Stomach (tissue), 9 donors: Measurements from ENCODE around the gene TSKS. TPM values are rescaled to one million over a fixed set of nuclear protein-coding genes. Genes with fewer than 3 reads are reported as not detected.

ENCODE experiments used
- DNase-seq, 2 donors: peaks; one replicate each; pipeline versions ENCODE4 v3.0.0 to v3.0.0-alpha.2; 2013 to 2019
- H3K27ac ChIP-seq, 5 donors: fragments of 200-600 bp in 4 of 5; sonication (generic) in 4 of 5; one replicate each; pipeline ENCODE4 v1.5.1; 2013 to 2019; ENCODE audit warnings: mild to moderate bottlenecking in 1 of 5, moderate library complexity in 1 of 5
- H3K27me3 ChIP-seq, 3 donors: fragments of 200-600 bp; sonication (generic); one replicate each; pipeline ENCODE4 v1.5.1; 2017 to 2019; ENCODE audit warnings: mixed run types in 1 of 3
- H3K36me3 ChIP-seq, 4 donors: fragments of 200-600 bp; sonication (generic); 1 replicate in 3 of 4; 2 replicates in 1 of 4; pipeline ENCODE4 v1.5.1; 2016 to 2019
- H3K4me1 ChIP-seq, 4 donors: fragments of 200-600 bp; sonication (generic); one replicate each; pipeline ENCODE4 v1.5.1; 2016 to 2019
- H3K4me3 ChIP-seq, 4 donors: fragments of 200-600 bp; sonication (generic) in 3 of 4; one replicate each; pipeline ENCODE4 v1.5.1; 2016 to 2019; ENCODE audit warnings: mild to moderate bottlenecking in 1 of 4
- H3K9me3 ChIP-seq, 4 donors: fragments of 200-600 bp; sonication (generic); one replicate each; pipeline ENCODE4 v1.5.1; 2016 to 2019
- CTCF ChIP-seq, 7 experiments: fragments of 450-650 bp in 4 of 7; fragments of 200-600 bp in 3 of 7; sonication (generic) in 3 of 7; IDR thresholded peaks; one replicate each; pipeline ENCODE4 v1.5.1; 2016 to 2019; ENCODE audit warnings: antibody characterized with exemption in 7 of 7, control low read depth in 2 of 7, mild to moderate bottlenecking in 1 of 7
- EP300 ChIP-seq: sonication (generic); formaldehyde crosslinking; IDR thresholded peaks from one replicate; pipeline ENCODE4 v1.6.1; 2017; ENCODE audit warnings: antibody characterized with exemption
- POLR2A ChIP-seq, 4 donors: fragments of 450-650 bp; IDR thresholded peaks; one replicate each; pipeline ENCODE4 v1.6.1; 2016; ENCODE audit warnings: antibody characterized with exemption in 4 of 4, control low read depth in 2 of 4, mild to moderate bottlenecking in 1 of 4, moderate library complexity in 1 of 4
- POLR2AphosphoS5 ChIP-seq, 3 donors: sonication (generic); formaldehyde crosslinking; IDR thresholded peaks; one replicate each; pipeline ENCODE4 v1.6.1; 2016; ENCODE audit warnings: antibody characterized with exemption in 3 of 3
- WGBS, 5 donors: extraction: QIAGEN DNeasy Blood & Tissue Kit in 3 of 5; methylation state at CpG; one replicate each; pipeline versions ENCODE4 v1.1.5 to v1.1.7; 2013 to 2018; 5-methylcytosine and 5-hydroxymethylcytosine counted together
- intact Hi-C: fragments of 100-400 bp; cut with DNase I; formaldehyde crosslinking; loops from one replicate; pipeline ENCODE4 v1.15.1; 2023; ENCODE audit warnings: low total_unique reads
- polyA plus RNA-seq, 3 donors: library from polyadenylated mRNA; stranded (reverse); fragments of 200-250 nt; gene quantifications; one replicate each; pipeline ENCODE4 v1.2.3, GENCODE V29; 2013
- total RNA-seq, 5 donors: library from RNA; depleted of rRNA; stranded (reverse); fragments of >200 nt; gene quantifications; one replicate each; pipeline versions ENCODE4 v1.1.0 to v1.2.3, GENCODE V29; 2014 to 2016
- donor health status: healthy with polysubstance abuse.
- donor health status: Bipolar disorder and iron deficiency.
- donor health status: healthy.

Gene TSKS
- total and polyA plus RNA-seq, 8 donors = 0.73 TPM; not detected in 7

DNA sequence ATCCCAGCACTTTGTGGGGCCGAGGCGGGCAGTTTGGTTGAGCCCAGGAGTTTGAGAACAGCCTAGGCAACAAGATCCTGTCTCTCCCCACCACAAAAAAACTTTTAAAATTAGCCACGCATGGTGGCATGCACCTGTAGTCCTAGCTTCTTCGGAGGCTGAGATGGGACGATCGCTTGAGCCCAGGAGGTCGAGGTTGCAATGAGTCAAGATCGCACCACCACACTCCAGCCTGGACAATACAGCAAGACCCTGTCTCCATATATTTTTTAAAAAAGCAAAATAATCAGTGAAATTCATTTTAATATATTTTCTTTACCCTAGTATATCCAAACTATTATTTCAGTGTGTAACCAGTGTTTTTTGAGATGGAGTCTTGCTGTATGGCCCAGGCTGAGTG lies 11.9 kb upstream of the TSKS start:
- H3K36me3 ChIP-seq = peaks cover 0 to 44% (median 18%) of the 10 kb centered on the region in 4 donors
- no peaks in the 10 kb centered on the region for H3K27me3 ChIP-seq
- peaks cover 0 to 28% (median 8%) of the 10 kb centered on the region in 4 donors for H3K4me1 ChIP-seq
- intact Hi-C loops = no loop called here
- no peak overlapping the region for H3K4me3 ChIP-seq
- H3K9me3 ChIP-seq = no peaks in the 10 kb centered on the region
- H3K27ac ChIP-seq = no peak overlapping the region
- WGBS, 5 donors = 91 to 96% (median 94%) methylated on average over 8 of the region's 8 CpGs
- no peak for DNase-seq
- TF ChIP-seq CTCF (IDR thresholded peaks at IDR 0.05) = no peak
- TF ChIP-seq POLR2A (IDR thresholded peaks at IDR 0.05) = no peak
- no peak for TF ChIP-seq EP300
- no peak for TF ChIP-seq POLR2AphosphoS5 (IDR thresholded peaks at IDR 0.05)

DNA sequence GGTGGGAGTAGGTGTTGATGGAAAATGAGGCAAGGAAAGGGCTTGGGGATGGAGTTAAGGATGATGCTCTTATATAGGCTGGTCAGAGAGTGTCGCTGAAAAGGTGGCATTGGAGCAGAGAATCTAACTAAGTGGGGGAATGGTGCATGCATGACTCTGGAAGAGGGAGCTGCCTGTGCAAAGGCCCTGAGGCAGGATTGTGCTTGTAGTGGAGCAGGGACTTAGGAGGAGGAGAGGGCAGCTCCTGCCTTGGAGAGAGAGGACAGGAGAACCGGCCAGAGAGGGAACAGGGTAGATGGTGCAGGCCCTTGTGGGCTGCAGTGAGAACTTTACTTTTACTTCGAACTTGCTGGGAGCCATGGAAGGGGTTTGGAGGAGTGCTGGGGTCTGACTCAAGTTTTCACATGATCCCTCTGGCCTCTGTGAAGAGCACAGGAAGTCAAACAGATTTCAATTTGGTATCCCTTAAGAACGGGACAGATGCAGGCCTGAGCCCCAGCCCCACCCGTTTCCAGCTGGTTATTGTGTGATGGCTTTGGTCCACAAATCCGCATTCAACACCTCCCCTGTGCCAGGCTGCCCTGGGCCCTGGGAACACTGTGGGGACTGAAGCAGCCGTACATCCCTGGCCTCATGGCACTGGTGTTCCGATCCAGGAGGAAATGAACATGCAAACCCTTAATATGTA lies 10.7 kb upstream of the TSKS start:
- intact Hi-C loops = no loop called here
- no peak for DNase-seq
- H3K4me1 ChIP-seq = peaks cover 0 to 30% (median 15%) of the 10 kb centered on the region in 4 donors
- H3K27me3 ChIP-seq = no peaks in the 10 kb centered on the region
- 74 to 79% (median 78%) methylated on average over 5 to 8 of the region's 8 CpGs for WGBS, 5 donors
- H3K4me3 ChIP-seq = no peak overlapping the region
- H3K9me3 ChIP-seq = no peaks in the 10 kb centered on the region
- TF ChIP-seq EP300 (no peak), CTCF (IDR thresholded peaks at IDR 0.05) (no peak), POLR2AphosphoS5 (IDR thresholded peaks at IDR 0.05) (no peak), POLR2A (IDR thresholded peaks at IDR 0.05) (no peak)
- H3K36me3 ChIP-seq = peaks cover 0 to 44% (median 16%) of the 10 kb centered on the region in 4 donors
- no peak overlapping the region for H3K27ac ChIP-seq

DNA sequence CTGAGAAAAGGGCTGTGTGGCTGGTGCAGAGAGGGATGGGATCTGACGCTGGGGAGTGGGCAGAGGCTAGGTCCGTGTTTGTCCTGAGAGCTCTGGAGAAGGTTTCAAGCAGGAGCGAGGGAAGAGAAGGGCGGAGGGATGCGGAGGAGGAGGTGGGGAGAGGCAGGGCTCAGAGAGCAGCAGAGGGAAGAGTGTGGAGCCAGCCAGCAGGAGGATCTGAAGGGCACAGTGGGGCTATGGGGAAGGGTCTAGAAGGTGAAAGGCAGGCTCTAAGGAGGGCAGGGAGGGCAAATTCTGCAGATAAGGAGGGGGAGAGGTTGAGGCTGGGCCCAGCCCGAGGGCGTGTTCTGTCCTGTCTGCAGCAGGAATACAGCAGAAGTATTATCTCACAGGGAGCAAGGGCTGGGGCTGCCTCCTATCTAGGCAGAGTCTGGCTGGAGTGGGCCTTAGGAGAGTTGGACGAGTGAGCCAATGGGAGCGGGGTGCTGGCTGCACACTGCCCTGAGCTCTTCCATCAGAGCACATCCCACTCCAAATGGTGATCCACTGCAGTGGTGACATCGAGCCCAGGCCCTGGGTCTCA lies 9.8 kb upstream of the TSKS start:
- H3K4me1 ChIP-seq = peaks cover 7 to 39% (median 24%) of the 10 kb centered on the region in 4 donors
- DNase-seq = no peak
- H3K27me3 ChIP-seq = no peaks in the 10 kb centered on the region
- H3K4me3 ChIP-seq = no peak overlapping the region
- H3K36me3 ChIP-seq = peaks cover 0 to 39% (median 16%) of the 10 kb centered on the region in 4 donors
- 86 to 89% (median 87%) methylated on average over 10 of the region's 10 CpGs for WGBS, 5 donors
- TF ChIP-seq POLR2AphosphoS5 (IDR thresholded peaks at IDR 0.05) (no peak), EP300 (no peak), CTCF (IDR thresholded peaks at IDR 0.05) (no peak), POLR2A (IDR thresholded peaks at IDR 0.05) (no peak)
- H3K27ac ChIP-seq = no peak overlapping the region
- intact Hi-C loops = no loop called here
- no peaks in the 10 kb centered on the region for H3K9me3 ChIP-seq

DNA sequence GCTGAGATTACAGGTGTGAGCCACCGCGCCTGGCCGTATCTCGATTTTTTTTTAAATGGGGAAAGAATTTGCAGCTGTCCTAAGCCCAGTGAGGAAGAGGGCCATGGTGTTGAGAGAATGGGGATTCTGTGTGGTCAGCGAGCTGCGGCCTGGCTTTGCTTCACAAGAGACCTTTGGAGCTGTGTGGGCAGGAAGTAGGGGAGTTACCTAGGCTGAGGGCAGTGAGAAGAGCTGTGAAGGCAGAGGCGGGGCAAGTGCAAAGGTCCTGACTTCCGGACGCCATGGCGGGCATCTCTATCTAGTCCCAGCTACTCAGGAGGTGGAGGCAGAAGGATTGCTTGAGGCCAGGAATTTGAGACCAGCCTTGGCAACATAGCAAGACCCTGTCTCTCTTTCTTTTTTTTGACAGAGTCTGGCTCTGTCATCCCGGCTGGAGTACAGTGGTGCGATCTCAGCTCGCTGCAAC lies 8.6 kb upstream of the TSKS start:
- TF ChIP-seq CTCF (IDR thresholded peaks at IDR 0.05) = no peak
- TF ChIP-seq POLR2AphosphoS5 (IDR thresholded peaks at IDR 0.05) = no peak
- TF ChIP-seq EP300 = no peak
- TF ChIP-seq POLR2A (IDR thresholded peaks at IDR 0.05) = no peak
- H3K27me3 ChIP-seq = no peaks in the 10 kb centered on the region
- H3K9me3 ChIP-seq = no peaks in the 10 kb centered on the region
- peaks cover 0 to 39% (median 16%) of the 10 kb centered on the region in 4 donors for H3K36me3 ChIP-seq
- intact Hi-C loops = no loop called here
- no peak for DNase-seq
- 87 to 93% (median 90%) methylated on average over 13 of the region's 13 CpGs for WGBS, 5 donors
- no peak overlapping the region for H3K4me3 ChIP-seq
- no peak overlapping the region for H3K27ac ChIP-seq
- H3K4me1 ChIP-seq = peaks cover 12 to 46% (median 32%) of the 10 kb centered on the region in 4 donors
